HG03575 (cell line): ENCODE data around the gene CRYZL1.
"Not testable (repeated sequence)": the region's sequence is repeated elsewhere in the genome, so short reads cannot be mapped to it uniquely, and the experiment has no call there.

ENCODE experiments used
- ATAC-seq: cut with Tn5 transposase; IDR thresholded peaks from one replicate; pipeline ENCODE4 v1.9.1; 2021; ENCODE audit not compliant: unreplicated experiment, insufficient number of reproducible peaks, low FRiP score; ENCODE audit errors: extremely low read depth

The CRYZL1 gene

DNA sequence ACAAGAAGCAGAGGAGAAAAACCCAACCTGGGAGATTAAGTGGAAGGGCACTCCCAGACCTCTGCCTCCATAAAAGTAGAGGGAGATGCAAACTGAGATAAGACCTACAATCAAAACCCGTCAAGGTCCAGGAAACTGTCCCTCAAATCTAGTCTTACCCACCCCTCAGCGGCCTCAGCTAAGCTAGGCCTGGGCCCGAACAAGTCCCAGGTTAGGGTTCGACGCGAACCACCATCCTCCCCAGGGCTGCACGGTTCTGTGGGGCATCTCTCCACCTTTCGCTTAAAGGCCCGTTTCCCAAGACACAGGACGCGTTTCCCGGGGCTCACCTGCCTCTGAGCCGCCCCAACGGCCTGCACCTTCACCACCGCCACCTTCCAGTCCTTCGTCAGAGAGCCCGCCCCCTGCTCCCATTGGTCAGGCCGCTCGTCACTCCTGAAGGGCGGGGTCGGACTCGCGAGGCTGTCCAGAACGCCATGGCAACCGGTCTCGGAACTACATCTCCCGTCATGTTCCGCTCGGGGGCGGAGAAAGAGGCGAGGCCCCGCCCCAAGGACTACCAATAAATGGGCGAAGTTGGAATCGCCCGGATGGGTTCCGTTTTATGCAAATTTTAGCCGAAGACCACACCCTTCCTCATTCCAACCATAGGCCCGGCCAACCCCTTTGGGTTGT, at the start of gene CRYZL1:
TSS of gene CRYZL1 (minus strand) at position 390 of the 675 bp plus-strand sequence. CDS start 10,190 bp downstream, outside the sequence.
- ATAC-seq: peak; percentile 69

DNA sequence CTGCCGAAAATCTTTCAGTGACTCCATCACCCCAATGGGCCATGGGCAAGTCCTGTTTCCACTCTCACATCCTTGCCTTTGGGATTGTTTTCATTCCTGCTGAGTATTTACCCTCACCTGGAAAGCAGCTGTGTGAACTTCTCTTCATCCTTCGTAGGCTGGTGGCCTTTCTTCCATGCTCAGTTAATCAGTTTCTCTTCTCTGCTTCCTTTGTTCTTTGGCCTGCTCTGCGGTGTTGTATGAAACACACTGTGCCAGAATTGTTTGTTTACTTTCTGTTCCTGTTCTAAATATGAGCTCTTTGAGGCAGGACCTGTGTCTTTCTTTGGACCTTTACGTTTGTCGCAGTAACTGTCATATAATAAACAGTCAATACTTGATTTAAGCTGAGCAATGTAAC, 49.3 kb upstream of the CRYZL1 start:
- no peak for ATAC-seq

DNA sequence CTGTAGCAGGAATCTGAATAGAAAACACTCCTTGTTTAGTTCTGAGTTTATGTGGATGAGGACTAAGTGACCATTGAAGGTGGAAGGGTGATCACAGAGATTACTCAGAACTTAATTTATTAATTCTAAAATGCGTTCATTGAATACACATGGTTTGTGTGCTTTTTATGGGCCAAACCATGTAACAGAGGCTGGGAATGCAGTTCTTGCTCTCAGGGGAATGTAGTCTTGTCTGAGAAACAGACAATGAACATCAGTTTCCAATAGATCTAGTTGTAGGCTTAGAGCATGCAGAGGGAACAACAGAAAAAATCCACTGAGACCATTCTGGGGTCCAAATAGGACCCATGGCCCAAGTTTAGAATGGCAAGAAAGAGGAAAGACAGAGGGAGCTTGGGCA, 46.8 kb upstream of the CRYZL1 start:
- ATAC-seq: no peak

DNA sequence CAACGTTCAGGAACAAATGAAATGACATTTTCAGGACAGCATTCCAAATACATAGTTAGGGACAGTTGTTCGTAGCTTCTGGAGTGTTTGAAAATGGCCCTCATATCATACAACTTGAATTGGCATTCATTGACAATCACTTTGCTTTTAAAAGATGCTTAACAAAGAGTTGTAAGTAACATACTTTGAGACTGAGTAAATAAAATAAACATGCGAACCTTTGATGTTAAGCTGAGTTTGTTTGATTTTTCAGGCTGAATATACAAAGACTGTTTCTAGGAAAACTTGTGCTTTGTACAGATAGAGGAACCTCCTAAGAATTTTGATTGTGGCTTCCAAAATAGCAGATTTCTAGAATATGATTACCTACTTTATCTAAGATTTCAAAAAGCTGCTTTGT, 46.1 kb upstream of the CRYZL1 start:
- ATAC-seq: no peak

DNA sequence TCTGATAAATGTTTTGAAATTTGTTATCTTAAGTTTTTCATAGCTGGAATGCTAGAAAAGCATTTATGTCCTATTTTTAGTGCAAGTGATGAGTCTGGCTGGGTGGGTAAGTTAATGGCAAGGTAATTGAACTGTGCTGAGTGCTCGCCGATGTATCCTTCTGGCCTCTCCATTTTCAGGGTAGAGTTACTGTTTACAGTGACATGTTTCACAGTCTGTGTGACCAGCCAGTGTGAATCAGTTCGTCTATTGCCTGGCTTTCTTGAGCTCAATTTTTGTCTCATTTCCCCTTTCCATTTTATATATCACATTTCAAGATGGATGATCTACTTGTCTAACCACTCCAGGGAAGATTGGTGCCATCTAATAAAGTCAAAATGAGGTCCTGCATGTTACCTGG, 44.8 kb upstream of the CRYZL1 start:
- ATAC-seq: no peak

DNA sequence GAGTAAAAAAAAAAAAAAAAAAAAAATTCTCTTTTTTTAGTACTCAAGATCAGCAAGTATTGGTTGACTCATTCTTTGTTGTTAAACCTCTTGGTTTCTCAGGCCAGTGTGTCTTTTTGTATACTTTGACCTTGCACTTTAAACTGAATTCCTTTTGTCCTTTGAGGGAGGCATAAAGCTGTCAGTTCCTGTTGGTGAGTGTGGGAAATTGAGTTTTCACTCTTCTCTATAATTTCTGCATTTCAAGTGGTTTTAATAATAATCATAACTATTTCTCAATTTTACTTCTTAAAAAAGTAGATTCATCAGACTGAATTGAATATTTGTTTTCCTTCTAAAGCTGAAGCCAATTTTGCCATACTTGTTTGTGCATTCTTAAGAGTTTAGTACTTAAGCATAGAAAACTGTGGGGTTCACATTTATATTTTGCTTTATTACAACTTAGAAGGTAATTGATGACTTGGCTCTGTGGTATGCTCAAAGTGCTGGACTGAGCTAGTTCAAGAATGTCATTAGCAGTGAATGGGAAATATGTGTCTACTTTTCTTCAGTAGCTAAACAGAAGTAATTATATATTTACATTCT, 44.2 kb upstream of the CRYZL1 start:
- ATAC-seq: no peak

DNA sequence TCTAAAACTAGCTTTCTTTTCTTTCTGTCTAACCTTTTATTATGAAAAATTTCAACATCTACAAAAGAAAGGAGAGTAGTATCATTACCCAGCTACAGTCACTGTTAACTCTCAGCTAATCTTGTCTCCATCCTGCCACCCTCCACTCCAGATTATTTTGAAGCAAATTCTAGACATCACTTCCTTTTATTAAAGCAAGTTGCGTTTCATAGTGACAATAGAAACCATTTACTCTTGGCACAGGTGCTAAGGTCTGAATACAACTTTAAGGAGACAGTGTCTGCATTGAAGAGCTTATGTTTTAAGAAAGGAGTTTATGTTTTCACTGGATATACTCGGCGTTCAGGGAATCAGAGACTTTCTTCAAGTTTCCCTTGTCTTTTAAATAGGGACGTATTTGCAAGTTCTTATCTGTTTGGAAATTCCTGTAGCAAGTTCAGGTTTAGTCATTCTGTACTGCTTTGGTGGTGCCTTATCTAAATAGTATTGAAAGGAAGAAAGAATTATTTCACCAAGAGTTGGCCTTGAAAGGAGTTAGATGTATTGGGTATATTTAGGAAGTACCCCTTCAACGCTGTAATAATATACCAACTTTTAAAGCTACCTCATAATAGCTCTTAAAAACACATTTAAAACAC, 43.5 kb upstream of the CRYZL1 start:
- no peak for ATAC-seq

DNA sequence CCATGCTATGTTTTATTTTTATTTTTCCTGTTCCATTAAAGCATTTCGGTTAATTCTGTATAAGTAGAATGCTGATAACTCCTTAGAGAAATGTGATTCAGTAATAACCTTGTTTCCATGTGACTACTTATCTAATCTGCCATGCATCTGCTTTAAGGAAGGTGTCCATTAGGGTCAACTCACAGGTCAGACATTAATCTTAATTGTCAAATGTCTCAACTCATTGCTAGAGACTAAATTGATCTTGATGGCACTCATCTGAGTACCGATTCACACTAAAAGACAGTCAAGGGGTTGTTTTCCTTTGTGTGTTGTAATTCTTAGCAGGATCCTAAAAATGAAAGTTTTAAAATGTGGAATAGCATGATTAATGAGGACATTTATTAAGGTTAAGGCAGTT, 42.5 kb upstream of the CRYZL1 start:
- ATAC-seq: no peak

DNA sequence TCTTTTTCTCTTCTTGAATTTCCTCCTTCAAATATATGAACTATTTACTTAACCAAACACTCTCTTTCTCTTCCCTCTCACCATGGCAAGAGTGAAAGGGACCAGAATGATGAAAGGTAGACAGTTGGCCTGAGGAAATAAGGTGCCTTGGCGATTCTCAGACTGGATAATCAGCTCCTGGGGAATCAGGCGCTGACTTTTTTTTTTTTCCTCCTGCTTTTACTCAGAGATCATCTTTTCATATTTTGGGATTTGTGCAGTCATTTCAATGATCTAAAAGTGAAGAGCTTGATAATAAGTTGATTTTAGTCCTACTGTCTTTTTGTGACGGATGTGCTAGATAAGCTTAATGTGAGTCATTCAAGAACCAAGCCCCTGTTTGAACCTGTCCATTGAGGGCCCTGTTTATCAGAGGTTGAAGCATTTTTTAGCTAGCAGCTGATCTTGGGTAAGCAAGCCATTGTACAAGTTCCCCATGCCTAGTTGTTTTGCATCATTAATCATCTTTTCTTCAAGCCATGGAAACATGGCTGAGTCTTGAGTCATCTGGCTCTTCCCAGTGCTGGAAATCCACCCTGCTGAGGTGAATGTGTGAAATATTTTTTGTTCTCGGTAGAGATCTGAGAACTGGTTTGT, 41.6 kb upstream of the CRYZL1 start:
- no peak for ATAC-seq

DNA sequence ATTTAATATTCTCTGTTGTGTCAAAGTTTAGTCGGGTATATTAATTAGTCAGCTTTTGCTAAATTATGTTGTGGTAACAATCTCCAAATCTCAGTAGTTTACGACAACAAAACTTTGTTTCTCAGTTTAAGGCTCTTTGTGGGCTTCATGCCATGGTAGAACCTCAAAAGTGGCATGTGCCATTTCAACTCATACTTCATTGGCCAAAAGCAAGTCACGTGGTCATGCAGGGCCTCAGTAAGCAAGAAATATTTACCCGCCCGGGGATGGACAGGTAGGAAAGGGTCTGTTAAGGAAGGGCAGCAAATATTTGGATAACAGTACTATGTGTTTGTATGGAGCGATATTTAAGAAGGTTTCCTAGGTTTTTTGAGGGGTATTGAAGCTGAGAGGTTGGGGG, 39.3 kb upstream of the CRYZL1 start:
- no peak for ATAC-seq

DNA sequence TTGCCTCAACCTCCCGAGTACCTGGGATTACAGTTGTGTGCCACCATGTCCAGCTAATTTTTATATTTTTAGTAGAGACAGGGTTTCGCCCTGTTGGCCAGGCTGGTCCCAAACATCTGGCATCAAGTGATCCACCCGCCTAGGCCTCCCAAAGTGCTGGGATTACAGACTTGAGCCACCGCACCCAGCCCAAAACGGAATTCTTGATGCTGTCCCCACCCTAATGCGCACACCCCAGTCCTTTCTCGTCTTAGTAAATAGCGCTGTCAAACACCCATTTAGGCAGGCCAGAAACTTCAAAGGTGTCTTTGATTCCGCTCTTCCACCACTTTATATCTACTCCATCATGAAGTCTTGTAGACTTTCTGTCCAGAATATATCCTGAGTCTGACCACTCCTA, 35.9 kb upstream of the CRYZL1 start:
- ATAC-seq: no peak

DNA sequence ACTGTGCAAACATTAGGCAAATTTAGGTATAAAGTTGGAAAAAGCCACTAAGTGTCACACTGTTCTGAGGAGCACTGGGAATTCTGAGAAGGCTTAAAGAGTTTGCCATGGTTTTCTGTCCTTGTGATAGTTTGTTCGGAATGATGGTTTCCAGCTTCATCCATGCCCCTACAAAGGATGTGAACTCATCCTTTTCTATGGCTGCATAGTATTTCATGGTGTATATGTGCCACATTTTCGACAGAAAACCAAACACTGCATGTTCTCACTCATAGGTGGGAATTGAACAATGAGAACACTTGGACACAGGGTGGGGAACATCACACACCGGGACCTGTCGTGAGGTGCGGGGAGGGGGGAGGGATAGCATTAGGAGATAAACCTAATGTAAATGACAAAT, 35.1 kb upstream of the CRYZL1 start:
- ATAC-seq: not testable (repeated sequence)

DNA sequence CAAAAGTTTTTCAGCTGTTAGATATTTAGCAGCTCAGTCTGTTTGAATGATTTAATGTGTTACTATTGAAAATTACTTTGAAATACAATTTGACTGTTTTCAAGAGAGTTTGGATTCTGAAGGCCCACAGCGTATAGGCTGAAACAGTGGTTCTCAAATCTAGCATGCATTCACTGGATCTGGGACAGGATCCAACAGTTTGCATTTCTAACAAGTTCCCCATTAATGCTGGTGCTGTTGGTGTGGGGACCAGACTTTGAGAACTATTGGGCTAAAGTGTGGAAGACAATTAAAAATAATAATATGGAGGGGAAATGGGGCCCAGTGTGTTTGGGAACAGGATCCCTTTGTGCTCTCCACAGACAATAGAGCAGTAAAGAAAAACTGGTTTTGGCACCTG, 32.7 kb upstream of the CRYZL1 start:
- ATAC-seq: no peak

DNA sequence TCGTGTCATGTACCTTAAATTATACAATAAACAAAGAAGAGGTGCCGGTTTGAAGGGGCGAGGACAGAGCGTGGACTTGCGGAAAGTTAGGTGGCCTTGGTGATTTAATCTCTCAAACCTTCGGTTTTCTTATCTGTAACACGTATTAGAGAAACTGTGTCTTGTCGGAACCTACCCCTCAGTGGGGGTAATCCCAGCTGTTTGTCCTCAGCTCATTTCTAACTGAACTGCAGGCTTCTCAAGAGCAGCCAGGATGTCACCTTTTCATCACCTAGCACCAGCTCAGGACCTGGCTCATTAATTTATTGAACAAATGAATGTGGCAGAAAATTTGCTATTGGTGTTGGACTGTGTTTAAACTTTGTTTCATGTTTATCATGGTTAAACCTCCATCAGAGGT, 31.9 kb upstream of the CRYZL1 start:
- no peak for ATAC-seq

DNA sequence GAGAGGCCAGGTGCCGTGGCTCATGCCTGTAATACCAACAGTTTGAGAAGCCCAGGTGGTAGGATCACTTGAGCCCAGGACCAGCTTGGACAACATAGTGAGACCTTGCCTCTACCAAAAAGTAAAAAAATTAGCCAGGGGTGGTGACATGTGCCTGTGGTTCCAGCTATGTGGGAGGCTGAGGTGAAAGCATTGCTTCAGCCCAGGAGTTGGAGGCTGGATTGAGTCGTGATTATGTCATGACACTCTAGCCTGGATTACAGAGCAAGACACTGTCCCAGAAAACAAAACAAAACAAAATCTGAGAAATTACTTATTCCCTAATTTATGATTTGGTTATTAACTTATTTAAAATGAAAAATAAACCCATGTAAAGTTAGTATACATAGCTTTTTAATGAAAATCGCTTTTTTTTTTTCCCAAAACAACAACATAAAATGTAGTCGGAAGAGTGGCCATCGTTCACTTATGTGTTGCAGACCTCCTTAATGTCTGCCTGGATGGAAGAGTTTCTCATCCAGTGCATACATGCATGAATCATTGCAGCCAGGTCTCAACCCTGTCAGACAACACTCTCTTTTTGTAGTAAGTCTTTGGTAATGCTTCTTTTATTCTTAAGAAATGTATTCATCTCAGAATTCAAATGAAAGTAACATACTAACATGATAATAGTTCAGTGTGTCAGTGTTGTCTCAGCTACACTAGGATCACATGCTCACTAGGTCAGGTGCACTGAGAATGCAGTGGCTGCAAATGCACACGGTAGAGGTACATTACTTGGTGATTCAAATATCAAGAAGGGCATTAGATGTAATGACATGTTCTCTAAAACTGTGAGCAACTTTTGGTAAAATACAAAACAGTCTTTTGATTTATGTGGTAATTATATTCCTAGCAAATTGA, 28.8 kb upstream of the CRYZL1 start:
- no peak for ATAC-seq

DNA sequence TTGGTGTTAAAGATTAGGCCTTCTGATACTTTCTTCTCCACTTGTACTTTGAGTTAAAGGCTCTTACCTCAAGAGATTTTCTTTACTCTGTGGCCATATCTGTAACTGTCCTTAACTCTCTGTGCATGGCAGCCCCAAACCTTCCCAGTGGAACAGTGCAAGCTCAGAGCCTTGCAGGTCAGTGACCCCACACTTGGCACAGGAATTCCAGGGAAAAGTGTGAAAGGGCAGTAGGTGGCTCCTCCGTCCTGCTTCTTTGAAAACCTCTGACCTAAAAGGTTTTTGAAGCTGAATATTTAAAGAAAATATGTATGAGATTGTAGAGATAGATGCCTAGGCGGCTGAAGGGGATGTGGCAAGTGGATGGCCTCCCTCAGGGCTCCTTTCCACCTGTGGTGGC, 27.1 kb upstream of the CRYZL1 start:
- ATAC-seq: no peak

DNA sequence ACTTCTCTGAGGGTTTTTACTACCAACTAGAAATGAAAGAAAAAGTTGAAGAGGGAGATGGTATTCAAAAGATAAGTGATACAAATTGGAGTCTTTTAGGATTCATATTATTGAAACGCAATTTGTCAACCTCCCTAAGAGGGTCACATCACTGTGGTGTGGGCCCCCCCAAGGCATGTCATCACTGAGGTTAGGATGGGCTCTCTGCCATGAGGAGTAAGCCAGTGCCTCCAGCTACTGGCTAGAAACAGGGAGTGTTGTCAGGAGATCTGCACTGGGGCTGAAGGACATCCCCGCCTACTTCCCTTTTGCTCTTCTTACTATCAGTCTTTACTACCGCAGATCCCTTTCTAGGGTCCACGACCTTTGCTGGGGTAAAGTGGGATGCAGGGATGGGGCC, 26.6 kb upstream of the CRYZL1 start:
- no peak for ATAC-seq

DNA sequence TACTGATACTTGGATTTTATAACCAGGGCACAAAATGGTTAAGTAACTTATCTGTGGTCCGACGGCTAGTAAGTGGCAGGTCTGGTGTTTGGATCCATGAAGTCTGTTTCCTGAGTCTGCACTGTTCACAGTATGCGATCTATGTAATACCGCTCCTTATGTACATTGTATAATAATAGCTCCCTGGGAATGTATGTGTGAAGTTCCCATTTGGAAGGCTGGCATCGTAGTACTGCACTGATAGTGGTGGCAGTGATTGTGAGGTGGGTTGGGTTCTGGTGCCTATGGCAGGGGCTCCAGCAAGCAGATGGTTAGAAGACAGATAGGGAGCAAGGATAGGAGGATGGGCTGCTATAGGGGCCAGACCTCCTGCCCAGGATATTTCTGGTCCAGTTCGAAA, 26.1 kb upstream of the CRYZL1 start:
- ATAC-seq: no peak

DNA sequence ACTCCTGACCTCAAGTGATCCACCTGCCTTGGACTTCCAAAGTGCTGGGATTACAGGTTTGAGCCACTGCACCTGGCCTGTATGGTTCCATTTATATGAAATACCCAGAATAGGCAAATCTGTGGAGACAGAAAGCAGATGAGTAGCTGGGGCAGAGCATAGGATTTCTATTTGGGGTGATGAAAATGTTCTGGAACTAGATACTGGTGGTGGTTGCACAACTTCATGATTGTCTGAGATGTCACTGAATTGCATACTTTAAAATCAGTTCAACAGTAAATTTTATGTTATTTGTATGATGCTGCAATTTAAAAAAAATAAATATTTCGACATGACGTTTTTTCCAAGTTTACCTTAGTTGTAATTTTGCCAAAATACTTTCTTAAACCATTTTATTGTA, 24.6 kb upstream of the CRYZL1 start:
- no peak for ATAC-seq
